SK-N-SH treated with all-trans-retinoic acid at 6 μM for 48 hours (cell line): ENCODE data around the gene ARHGEF16.

Experiments used
- ATAC-seq: fragments of 200-7000 bp; cut with Tn5 transposase; 3 replicates; pipeline ENCODE4 v1.9.1; 2020; ENCODE audit warnings: mild to moderate bottlenecking, moderate library complexity
- ARNTL ChIP-seq: fragments of 450-650 bp; formaldehyde crosslinking; IDR thresholded peaks from 2 replicates; pipeline ENCODE4 v1.5.0; 2020; ENCODE audit warnings: low read depth, mild to moderate bottlenecking, moderate library complexity, borderline replicate concordance
- CREB5 ChIP-seq: fragments of 250-450 bp; sonication (Bioruptor Pico); IDR thresholded peaks from 2 replicates; pipeline ENCODE4 v1.5.1; 2020; ENCODE audit warnings: low read depth, mild to moderate bottlenecking, moderate library complexity
- CSDC2 ChIP-seq: fragments of 250-450 bp; sonication (Bioruptor Pico); IDR thresholded peaks from 2 replicates; pipeline ENCODE4 v1.5.0; 2020; ENCODE audit warnings: mild to moderate bottlenecking, moderate library complexity
- CSRNP3 ChIP-seq: fragments of 250-450 bp; sonication (Bioruptor Pico); IDR thresholded peaks from 2 replicates; pipeline ENCODE4 v1.5.1; 2021; ENCODE audit warnings: mild to moderate bottlenecking, moderate library complexity
- ESRRG ChIP-seq: fragments of 250-450 bp; sonication (Bioruptor Pico); IDR thresholded peaks from 2 replicates; pipeline ENCODE4 v1.6.1; 2021; ENCODE audit warnings: mild to moderate bottlenecking
- GLIS3 ChIP-seq: fragments of 250-450 bp; sonication (Bioruptor Pico); IDR thresholded peaks from 2 replicates; pipeline ENCODE4 v1.5.0; 2020; ENCODE audit warnings: mild to moderate bottlenecking, moderate library complexity
- ISL1 ChIP-seq: fragments of 250-450 bp; sonication (Bioruptor Pico); IDR thresholded peaks from 2 replicates; pipeline ENCODE4 v2.1.2; 2022; ENCODE audit warnings: mild to moderate bottlenecking, moderate library complexity
- OSR1 ChIP-seq: fragments of 250-450 bp; sonication (Bioruptor Pico); IDR thresholded peaks from 2 replicates; pipeline ENCODE4 v1.8.0; 2022; ENCODE audit warnings: moderate library complexity, mild to moderate bottlenecking, inconsistent platforms
- PATZ1 ChIP-seq: fragments of 250-450 bp; sonication (Bioruptor Pico); IDR thresholded peaks from 2 replicates; pipeline ENCODE4 v1.8.0; 2020; ENCODE audit warnings: mild to moderate bottlenecking, moderate library complexity, borderline replicate concordance
- POU6F1 ChIP-seq: fragments of 250-450 bp; sonication (Bioruptor Pico); IDR thresholded peaks from 2 replicates; pipeline ENCODE4 v1.8.0; 2021; ENCODE audit warnings: low read depth, mild to moderate bottlenecking, moderate library complexity, borderline replicate concordance
- PPARA ChIP-seq: fragments of 250-450 bp; sonication (Bioruptor Pico); IDR thresholded peaks from 2 replicates; pipeline ENCODE4 v1.5.0; 2020; ENCODE audit warnings: mild to moderate bottlenecking, borderline replicate concordance
- RARB ChIP-seq: fragments of 250-450 bp; sonication (Bioruptor Pico); IDR thresholded peaks from 2 replicates; pipeline ENCODE4 v1.8.0; 2021; ENCODE audit warnings: mild to moderate bottlenecking, moderate library complexity
- SNAI2 ChIP-seq: fragments of 250-450 bp; sonication (Bioruptor Pico); IDR thresholded peaks from 2 replicates; pipeline ENCODE4 v1.5.0; 2020; ENCODE audit warnings: mild to moderate bottlenecking, moderate library complexity
- TCF4 ChIP-seq: fragments of 250-450 bp; sonication (Bioruptor Pico); IDR thresholded peaks from 2 replicates; pipeline ENCODE4 v1.8.0; 2021; ENCODE audit warnings: mild to moderate bottlenecking, moderate library complexity, borderline replicate concordance
- TOX ChIP-seq: fragments of 250-450 bp; sonication (Bioruptor Pico); IDR thresholded peaks from 2 replicates; pipeline ENCODE4 v1.8.0; 2021; ENCODE audit warnings: mild to moderate bottlenecking, moderate library complexity, borderline replicate concordance
- TSHZ2 ChIP-seq: fragments of 250-450 bp; sonication (Bioruptor Pico); IDR thresholded peaks from 2 replicates; pipeline ENCODE4 v1.5.0; 2020; ENCODE audit warnings: mild to moderate bottlenecking, moderate library complexity
- ZC3H10 ChIP-seq: fragments of 250-450 bp; sonication (Bioruptor Pico); IDR thresholded peaks from 2 replicates; pipeline ENCODE4 v1.5.1; 2021; ENCODE audit warnings: mild to moderate bottlenecking, moderate library complexity
- ZFP3 ChIP-seq: fragments of 250-450 bp; sonication (Bioruptor Pico); IDR thresholded peaks from 2 replicates; pipeline ENCODE4 v1.5.0; 2020; ENCODE audit warnings: mild to moderate bottlenecking, moderate library complexity
- ZFP30 ChIP-seq: fragments of 450-650 bp; formaldehyde crosslinking; IDR thresholded peaks from 2 replicates; pipeline ENCODE4 v1.5.0; 2022; ENCODE audit warnings: mild to moderate bottlenecking, moderate library complexity
- ZNF70 ChIP-seq: fragments of 450-650 bp; formaldehyde crosslinking; IDR thresholded peaks from 2 replicates; pipeline ENCODE4 v1.5.0; 2020; ENCODE audit warnings: mild to moderate bottlenecking, moderate library complexity
- ZNF8 ChIP-seq: fragments of 450-650 bp; formaldehyde crosslinking; IDR thresholded peaks from 2 replicates; pipeline ENCODE4 v1.5.0; 2020; ENCODE audit warnings: mild to moderate bottlenecking, moderate library complexity

The ARHGEF16 gene

GRCh38 chr1:3411806-3412205 lies 42.7 kb upstream of the ARHGEF16 start (continued):
- TF ChIP-seq TOX (CRISPR knock-in tag) (no peak), ZNF8 (CRISPR knock-in tag) (no peak), GLIS3 (CRISPR knock-in tag) (no peak), ARNTL (CRISPR knock-in tag) (no peak), ZFP3 (CRISPR knock-in tag) (no peak), PPARA (CRISPR knock-in tag) (no peak), CSDC2 (no peak), CREB5 (CRISPR knock-in tag) (no peak), ISL1 (CRISPR knock-in tag) (no peak)
- TF ChIP-seq, all 23 proteins: peak for 0

GRCh38 chr1:3412376-3412775 lies 42.1 kb upstream of the ARHGEF16 start:
- no peak for ATAC-seq
- TF ChIP-seq TCF4 (CRISPR knock-in tag) (no peak), ZC3H10 (CRISPR knock-in tag) (no peak), ZNF70 (CRISPR knock-in tag) (no peak), GLIS3 (CRISPR knock-in tag) (no peak), CSRNP3 (CRISPR knock-in tag) (no peak), RARB (CRISPR knock-in tag) (no peak), PPARA (CRISPR knock-in tag) (no peak), ARNTL (CRISPR knock-in tag) (no peak), POU6F1 (CRISPR knock-in tag) (no peak), ZFP30 (CRISPR knock-in tag) (no peak), ISL1 (CRISPR knock-in tag) (no peak), TOX (CRISPR knock-in tag) (no peak), CREB5 (CRISPR knock-in tag) (no peak), SNAI2 (CRISPR knock-in tag) (no peak), TSHZ2 (no peak), ZFP3 (CRISPR knock-in tag) (no peak), ESRRG (no peak), PATZ1 (CRISPR knock-in tag) (no peak), OSR1 (no peak), ZNF8 (CRISPR knock-in tag) (no peak)
